ENCODE results near the gene CSTA.

Gene CSTA

GRCh38 chr3:122324871-122325323 lies at the start of gene CSTA:
TSS of gene CSTA (plus strand) at chr3:122325248. CDS start at chr3:122325293, 45 bp downstream.
- no peak for DNase-seq

GRCh38 chr3:122281891-122282290 lies 43.2 kb upstream of the CSTA start:
- no peak for DNase-seq

- no peak for DNase-seq
Measured at GRCh38 chr3:122283796-122284445, 41.1 kb upstream of the CSTA start.

GRCh38 chr3:122284486-122284885 lies 40.6 kb upstream of the CSTA start:
- DNase-seq: no peak

- no peak for DNase-seq
Measured at GRCh38 chr3:122294359-122294758, 30.7 kb upstream of the CSTA start.

GRCh38 chr3:122295266-122296062 lies 29.6 kb upstream of the CSTA start:
- DNase-seq: no peak

GRCh38 chr3:122298239-122298638 lies 26.8 kb upstream of the CSTA start:
- no peak for DNase-seq

- no peak for DNase-seq
Measured at GRCh38 chr3:122299215-122299614, 25.8 kb upstream of the CSTA start.

GRCh38 chr3:122299872-122300460 lies 25.1 kb upstream of the CSTA start:
- DNase-seq: no peak

- DNase-seq: no peak
Measured at GRCh38 chr3:122301063-122301462, 24.0 kb upstream of the CSTA start.

- DNase-seq: no peak
Measured at GRCh38 chr3:122305818-122306621, 19.0 kb upstream of the CSTA start.

GRCh38 chr3:122306622-122306953 lies 18.5 kb upstream of the CSTA start:
- no peak for DNase-seq

- no peak for DNase-seq
Measured at GRCh38 chr3:122307094-122307687, 17.9 kb upstream of the CSTA start.

- no peak for DNase-seq
Measured at GRCh38 chr3:122307976-122308375, 17.1 kb upstream of the CSTA start.

GRCh38 chr3:122310361-122310760 lies 14.7 kb upstream of the CSTA start:
- no peak for DNase-seq

GRCh38 chr3:122312826-122313225 lies 12.2 kb upstream of the CSTA start:
- no peak for DNase-seq

GRCh38 chr3:122313281-122313680 lies 11.8 kb upstream of the CSTA start:
- no peak for DNase-seq

- DNase-seq: no peak
Measured at GRCh38 chr3:122314228-122314876, 10.7 kb upstream of the CSTA start.

- no peak for DNase-seq
Measured at GRCh38 chr3:122315619-122316018, 9.4 kb upstream of the CSTA start.

GRCh38 chr3:122316368-122316767 lies 8.7 kb upstream of the CSTA start:
- DNase-seq: no peak

GRCh38 chr3:122318620-122319019 lies 6.4 kb upstream of the CSTA start:
- no peak for DNase-seq
